ENCODE data around the gene KIF13A. TPM values are rescaled to one million over a fixed set of nuclear protein-coding genes. Genes with fewer than 3 reads are reported as not detected.

Gene KIF13A
- total and polyA plus RNA-seq, 9 of the 15 experiments (the other 6 are each of a cell fraction or from before 2014, with no cell fraction given), result 3.6 to 44.3 (median 29.7) TPM

- TF ChIP-seq BRD4 (IDR thresholded peaks at IDR 0.05) (peak; percentile 87), ELF1 (tag; IDR thresholded peaks at IDR 0.05) (peak; percentile 80), NRF1 (conservative IDR thresholded peaks at IDR 0.05 in 1 of 2, IDR thresholded peaks at IDR 0.05 in 1 of 2) (peak; percentile 62 to 66), MGA (IDR thresholded peaks at IDR 0.05) (peak; percentile 56), PHF21A (IDR thresholded peaks at IDR 0.05; ENCODE audit: borderline replicate concordance, low read depth) (peak; percentile 46; the same call in 1 of the 2 replicates), ILF3 (IDR thresholded peaks at IDR 0.05; ENCODE audit: borderline replicate concordance) (no peak), ZNF24 (IDR thresholded peaks at IDR 0.05) (peak; percentile 85), SMARCC2 (IDR thresholded peaks at IDR 0.05; ENCODE audit: low read depth) (peak; percentile 97), CREM (IDR thresholded peaks at IDR 0.05; ENCODE audit: low read depth) (peak; percentile 82), ADNP (tag; IDR thresholded peaks at IDR 0.05) (no peak; the same call in 1 of the 2 replicates)
These were observed 79.8 kb downstream of the KIF13A start (continued) for GRCh38 chr6:17907406-17908229.
